OCI-LY7 (cell line): ENCODE results near the gene ZNF423. TPM values are rescaled to one million over a fixed set of nuclear protein-coding genes. Genes with fewer than 3 reads are reported as not detected.

Experiments
- BruUV-seq: library from RNA; stranded (reverse); fragments of 400-500 nt; replicated peaks from 2 replicates; lab custom pipeline; 2021; lab: Mats Ljungman, UMichigan
- CTCF ChIA-PET: fragments of 300-600 bp; sonication (Branson Sonifier 250); formaldehyde crosslinking; loops from one replicate; lab custom pipeline; 2022; ENCODE audit warnings: antibody characterized with exemption; ENCODE audit not compliant: unreplicated experiment; lab: Charles Lee
- POLR2A ChIA-PET: fragments of 300-600 bp; sonication (Branson Sonifier 250); formaldehyde crosslinking; loops from one replicate; lab custom pipeline; 2022; ENCODE audit warnings: antibody characterized with exemption; lab: Charles Lee
- DNase-seq: peaks from one replicate; pipeline ENCODE4 v3.0.0-alpha.2; 2015; ENCODE audit warnings: low spot score
- H2AFZ ChIP-seq: fragments of 200-600 bp; sonication (generic), shearing (Covaris generic); 2 replicates; pipeline ENCODE4 v1.6.1; 2014; ENCODE audit warnings: mild to moderate bottlenecking, antibody characterized with exemption, low read length, moderate library complexity
- H3K27ac ChIP-seq: fragments of 200-600 bp; sonication (generic); 2 replicates; pipeline ENCODE4 v1.5.1; 2014; ENCODE audit warnings: mixed run types, low read depth, mild to moderate bottlenecking, moderate library complexity, low read length, inconsistent platforms; ENCODE audit not compliant: poor library complexity, severe bottlenecking
- H3K36me3 ChIP-seq: fragments of 200-600 bp; sonication (generic); 2 replicates; pipeline ENCODE4 v1.6.1; 2014; ENCODE audit warnings: mild to moderate bottlenecking, antibody characterized with exemption, low read length, moderate library complexity, mixed read lengths; ENCODE audit not compliant: insufficient read depth
- H3K4me1 ChIP-seq: fragments of 200-600 bp; sonication (generic); 2 replicates; pipeline ENCODE4 v1.5.1; 2014; ENCODE audit warnings: mild to moderate bottlenecking, low read length; ENCODE audit not compliant: insufficient read depth, poor library complexity, severe bottlenecking
- H3K4me2 ChIP-seq: fragments of 200-600 bp; sonication (generic); 2 replicates; pipeline ENCODE4 v1.6.1; 2014; ENCODE audit warnings: mild to moderate bottlenecking, low read length
- H3K4me3 ChIP-seq: fragments of 200-600 bp; sonication (generic); 2 replicates; pipeline ENCODE4 v1.5.1; 2014; ENCODE audit warnings: mild to moderate bottlenecking, low read depth, low read length; ENCODE audit not compliant: poor library complexity, severe bottlenecking
- H3K79me2 ChIP-seq: fragments of 200-600 bp; sonication (generic); 2 replicates; pipeline ENCODE4 v1.6.1; 2016; ENCODE audit warnings: low read depth, mild to moderate bottlenecking, low read length, moderate library complexity, mixed read lengths; ENCODE audit not compliant: insufficient read depth
- H3K9me2 ChIP-seq: fragments of 200-600 bp; sonication (generic); 2 replicates; pipeline ENCODE4 v1.6.1; 2016; ENCODE audit warnings: mild to moderate bottlenecking, low read length, mixed read lengths; ENCODE audit not compliant: insufficient read depth
- H3K9me3 ChIP-seq: fragments of 200-600 bp; sonication (generic); 2 replicates; pipeline ENCODE4 v1.6.1; 2014; ENCODE audit warnings: mild to moderate bottlenecking, mixed run types, low read length, mixed read lengths
- H4K20me1 ChIP-seq: fragments of 200-600 bp; sonication (generic); 2 replicates; pipeline ENCODE4 v1.6.1; 2014; ENCODE audit warnings: mild to moderate bottlenecking, antibody characterized with exemption, low read length, moderate library complexity, mixed read lengths; ENCODE audit not compliant: insufficient read depth
- EZH2phosphoT487 ChIP-seq: fragments of 200-600 bp; sonication (generic); IDR thresholded peaks from 2 replicates; pipeline ENCODE4 v1.6.1; 2018; ENCODE audit warnings: low read depth, borderline replicate concordance, mild to moderate bottlenecking, mixed run types, antibody characterized with exemption, low read length, moderate library complexity, mixed read lengths
- intact Hi-C: fragments of 100-400 bp; cut with micrococcal nuclease; formaldehyde crosslinking; loops from one replicate; pipeline ENCODE4 v1.10.0; 2022; ENCODE audit not compliant: unreplicated experiment
- total RNA-seq, 2 experiments: library from RNA; depleted of rRNA in 1 of 2; stranded (reverse); fragments of >200 nt in 1 of 2; shearing (Covaris generic) in 1 of 2; gene quantifications; 2 replicates each; pipeline ENCODE4 v1.2.3, GENCODE V29; 2014 to 2022
- TF ChIP-seq, protein P1 (sequence below): fragments of 200-600 bp; sonication (generic); conservative IDR thresholded peaks from 2 replicates; pipeline ENCODE4 v1.5.1; 2014; ENCODE audit warnings: mild to moderate bottlenecking, antibody characterized with exemption, low read length, moderate library complexity, mixed read lengths

ZNF423 gene
- total RNA-seq, 2 experiments from 2014 or later = 0.09 to 0.13 TPM

DNA sequence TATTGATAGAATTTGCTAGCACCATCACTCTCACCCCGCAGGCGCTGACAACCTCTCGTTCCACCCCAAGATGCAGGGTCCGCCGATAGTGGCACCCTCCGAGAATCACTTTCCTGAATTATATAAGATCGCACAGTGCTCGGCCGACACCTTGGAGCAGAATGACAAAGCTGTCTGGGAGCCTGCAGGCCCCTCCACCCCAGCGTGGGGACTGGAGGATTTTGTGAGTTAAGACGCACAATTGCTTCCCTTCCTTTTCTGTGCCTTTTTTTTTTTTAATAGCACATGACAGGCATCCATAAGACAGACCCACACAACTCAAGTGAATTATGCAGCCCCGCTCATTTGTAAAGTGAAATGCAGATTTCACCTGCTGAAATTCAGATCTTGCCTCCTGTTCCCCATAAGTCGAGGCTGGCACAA, 327.0 kb downstream of the ZNF423 start:
- H3K4me1 ChIP-seq = peaks cover 20% of the 10 kb centered on the region
- H2AFZ ChIP-seq = no peak overlapping the region
- H3K4me2 ChIP-seq = no peak overlapping the region
- no TSS peak for BruUV-seq
- TF ChIP-seq EZH2phosphoT487 = no peak
- TF ChIP-seq, protein P1, sequence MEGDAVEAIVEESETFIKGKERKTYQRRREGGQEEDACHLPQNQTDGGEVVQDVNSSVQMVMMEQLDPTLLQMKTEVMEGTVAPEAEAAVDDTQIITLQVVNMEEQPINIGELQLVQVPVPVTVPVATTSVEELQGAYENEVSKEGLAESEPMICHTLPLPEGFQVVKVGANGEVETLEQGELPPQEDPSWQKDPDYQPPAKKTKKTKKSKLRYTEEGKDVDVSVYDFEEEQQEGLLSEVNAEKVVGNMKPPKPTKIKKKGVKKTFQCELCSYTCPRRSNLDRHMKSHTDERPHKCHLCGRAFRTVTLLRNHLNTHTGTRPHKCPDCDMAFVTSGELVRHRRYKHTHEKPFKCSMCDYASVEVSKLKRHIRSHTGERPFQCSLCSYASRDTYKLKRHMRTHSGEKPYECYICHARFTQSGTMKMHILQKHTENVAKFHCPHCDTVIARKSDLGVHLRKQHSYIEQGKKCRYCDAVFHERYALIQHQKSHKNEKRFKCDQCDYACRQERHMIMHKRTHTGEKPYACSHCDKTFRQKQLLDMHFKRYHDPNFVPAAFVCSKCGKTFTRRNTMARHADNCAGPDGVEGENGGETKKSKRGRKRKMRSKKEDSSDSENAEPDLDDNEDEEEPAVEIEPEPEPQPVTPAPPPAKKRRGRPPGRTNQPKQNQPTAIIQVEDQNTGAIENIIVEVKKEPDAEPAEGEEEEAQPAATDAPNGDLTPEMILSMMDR = no peak
- H3K9me2 ChIP-seq = no peaks in the 10 kb centered on the region
- H3K9me3 ChIP-seq = no peaks in the 10 kb centered on the region
- DNase-seq = no peak
- H3K36me3 ChIP-seq = no peaks in the 10 kb centered on the region
- H4K20me1 ChIP-seq = no peaks in the 10 kb centered on the region
- H3K79me2 ChIP-seq = no peaks in the 10 kb centered on the region
- H3K4me3 ChIP-seq = no peak overlapping the region
- POLR2A ChIA-PET = interaction anchor here (0.7 kb wide), 1 partner anchor 312 kb away, joined by 5 read pairs; no protein-coding TSS in a partner anchor
- intact Hi-C loops = no loop called here
- CTCF ChIA-PET = no interaction called here
- H3K27ac ChIP-seq = no peak overlapping the region

DNA sequence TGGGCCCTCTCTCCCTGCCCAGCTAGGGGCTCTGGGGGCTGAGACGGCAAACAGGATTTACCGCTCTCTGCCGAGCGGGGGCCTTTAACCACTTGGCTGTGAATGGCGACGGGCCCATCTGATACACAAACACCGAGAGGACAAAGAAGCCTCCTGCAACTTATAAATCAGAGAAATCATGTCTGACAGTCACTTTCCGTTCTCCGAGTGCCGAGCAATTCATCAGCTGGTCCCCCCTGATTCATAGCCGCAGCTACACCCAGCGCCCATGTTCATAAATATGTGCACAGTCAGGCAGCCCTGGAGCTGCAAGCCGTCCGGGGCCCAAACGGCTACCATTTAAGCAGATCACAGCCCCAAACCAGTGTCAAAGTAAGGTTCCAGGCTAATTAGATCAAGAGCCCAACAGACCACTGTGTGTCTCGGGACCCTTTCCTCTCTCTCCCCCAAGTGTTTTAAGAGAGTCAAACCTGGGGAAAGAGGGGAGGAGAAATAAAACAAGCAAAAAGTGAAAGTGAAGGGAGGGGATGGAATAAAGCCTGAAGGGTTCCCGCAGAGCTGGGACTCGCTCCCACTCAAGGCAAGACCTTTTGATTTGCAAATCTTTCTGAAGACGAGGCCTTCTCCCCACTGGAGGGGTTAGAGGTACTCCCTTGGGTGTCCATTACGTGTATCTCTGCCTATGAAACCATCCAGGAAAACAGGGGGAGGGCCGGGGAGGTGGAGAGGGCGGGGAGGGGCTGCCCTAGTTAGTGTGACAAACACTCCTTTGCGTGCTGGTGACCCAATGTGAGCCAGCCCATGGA, 327.6 kb downstream of the ZNF423 start:
- ChIA-PET CTCF (no interaction called here), POLR2A (interaction anchor here (0.7 kb wide), 1 partner anchor 313 kb away, joined by 5 read pairs; no protein-coding TSS in a partner anchor)
- Histone ChIP-seq H2AFZ (peak overlapping the region; percentile 35; the same call in 1 of the 2 replicates), H3K79me2 (no peaks in the 10 kb centered on the region), H3K9me3 (no peaks in the 10 kb centered on the region), H3K4me3 (no peak overlapping the region), H3K36me3 (no peaks in the 10 kb centered on the region), H3K27ac (no peak overlapping the region), H3K4me1 (peaks cover 26% of the 10 kb centered on the region), H3K4me2 (no peak overlapping the region), H3K9me2 (no peaks in the 10 kb centered on the region), H4K20me1 (no peaks in the 10 kb centered on the region)
- intact Hi-C loops = no loop called here
- no peak for DNase-seq
- BruUV-seq = no TSS peak
- TF ChIP-seq, protein P1 = no peak
- no peak for TF ChIP-seq EZH2phosphoT487

DNA sequence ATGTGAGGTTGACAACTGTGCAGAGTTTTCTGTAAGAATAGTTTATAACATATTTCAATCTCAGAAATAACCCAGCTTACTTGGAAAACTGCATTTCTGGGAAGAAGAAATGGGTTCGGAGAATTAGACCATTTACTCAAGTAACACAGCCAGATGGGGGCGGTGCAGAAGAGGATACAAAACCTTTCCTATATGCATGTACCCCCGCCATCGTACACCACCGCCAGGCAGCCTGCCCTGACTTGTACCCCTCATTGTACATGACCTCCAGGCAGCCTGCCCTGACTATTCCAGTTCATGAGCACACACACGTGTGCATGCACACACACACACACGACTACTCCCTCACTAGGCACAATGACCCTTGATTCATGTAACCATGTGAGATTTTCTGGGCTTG, 328.3 kb downstream of the ZNF423 start:
- BruUV-seq = no TSS peak
- Histone ChIP-seq H3K9me2 (no peaks in the 10 kb centered on the region), H3K9me3 (no peaks in the 10 kb centered on the region), H3K4me1 (peaks cover 32% of the 10 kb centered on the region), H4K20me1 (no peaks in the 10 kb centered on the region), H3K4me2 (no peak overlapping the region), H2AFZ (peak overlapping the region; percentile 35; the same call in 1 of the 2 replicates), H3K79me2 (no peaks in the 10 kb centered on the region), H3K36me3 (no peaks in the 10 kb centered on the region), H3K4me3 (no peak overlapping the region), H3K27ac (no peak overlapping the region)
- CTCF ChIA-PET = no interaction called here
- POLR2A ChIA-PET = no interaction called here
- DNase-seq = no peak
- intact Hi-C loops = no loop called here
- TF ChIP-seq, protein P1 = peak; percentile 23; the same call in 1 of the 2 replicates
- no peak for TF ChIP-seq EZH2phosphoT487
